ENCODE results near the gene CMTR2.
"Not testable (repeated sequence)": the region's sequence is repeated elsewhere in the genome, so short reads cannot be mapped to it uniquely, and the experiment has no call there.

Gene CMTR2

DNA sequence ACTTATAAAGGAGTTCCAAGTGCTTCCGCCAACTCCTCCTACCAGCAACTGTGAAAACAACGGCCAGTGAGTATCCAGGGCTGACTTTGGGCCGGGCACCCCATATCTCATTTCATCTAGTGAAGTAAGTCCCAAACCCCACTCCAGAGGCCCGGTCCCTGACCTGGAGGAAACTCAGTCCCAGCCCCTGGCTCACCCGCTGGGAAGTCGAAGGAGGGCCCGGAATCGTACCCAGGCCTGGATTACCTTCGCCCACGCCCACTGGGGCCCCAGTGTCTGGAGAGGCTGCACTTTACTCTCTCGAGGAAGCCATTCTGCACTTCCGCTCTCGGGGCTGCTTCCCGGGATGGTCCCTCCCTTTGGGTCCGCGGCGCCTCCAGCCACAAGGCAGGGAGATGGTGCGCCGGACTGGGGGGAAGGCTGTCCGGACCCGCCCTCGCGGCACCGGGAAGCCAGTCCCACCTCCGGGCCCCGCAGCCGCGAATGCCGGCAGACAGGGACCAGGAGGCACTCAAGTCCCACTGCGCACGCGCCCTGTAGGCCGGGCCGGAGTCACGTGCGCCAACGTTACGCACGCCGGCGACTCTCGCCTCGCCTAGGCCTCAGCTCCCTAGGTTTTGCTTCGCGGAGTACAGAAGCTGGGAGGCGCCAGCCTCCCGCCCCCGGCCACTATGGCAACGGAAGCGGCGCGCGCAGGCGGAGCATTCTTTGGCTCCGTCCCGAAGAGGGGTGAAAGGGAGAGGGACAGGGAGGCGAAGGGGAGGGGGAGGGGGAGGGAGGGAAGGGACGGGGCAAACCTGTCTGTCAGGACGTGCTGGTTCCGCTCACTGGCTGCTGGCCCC is at the start of gene CMTR2:
CMTR2 (minus strand) TSS at position 513 of the 842 bp plus-strand sequence. CDS start 3,482 bp downstream, outside the sequence.
- DNase-seq: peak; percentile 90 to 92

DNA sequence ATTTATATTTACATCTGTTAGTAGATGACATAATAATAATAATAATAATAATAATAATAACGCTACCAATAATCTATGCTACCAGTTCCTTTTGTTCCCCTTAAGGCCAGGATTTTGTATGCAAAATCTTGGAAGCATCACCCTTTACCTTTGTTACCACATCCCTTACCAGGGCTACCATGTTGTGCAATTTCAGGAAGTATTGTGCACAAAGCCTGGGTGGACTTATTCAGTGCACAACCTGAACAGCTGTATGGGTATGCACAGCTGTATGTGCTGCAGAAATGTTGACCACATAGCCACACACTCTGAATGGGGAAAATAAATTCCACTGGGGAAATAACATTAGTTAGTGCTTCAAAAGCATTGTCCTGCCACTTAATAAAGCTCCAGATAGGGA is 49.4 kb upstream of the CMTR2 start:
- DNase-seq: no peak

DNA sequence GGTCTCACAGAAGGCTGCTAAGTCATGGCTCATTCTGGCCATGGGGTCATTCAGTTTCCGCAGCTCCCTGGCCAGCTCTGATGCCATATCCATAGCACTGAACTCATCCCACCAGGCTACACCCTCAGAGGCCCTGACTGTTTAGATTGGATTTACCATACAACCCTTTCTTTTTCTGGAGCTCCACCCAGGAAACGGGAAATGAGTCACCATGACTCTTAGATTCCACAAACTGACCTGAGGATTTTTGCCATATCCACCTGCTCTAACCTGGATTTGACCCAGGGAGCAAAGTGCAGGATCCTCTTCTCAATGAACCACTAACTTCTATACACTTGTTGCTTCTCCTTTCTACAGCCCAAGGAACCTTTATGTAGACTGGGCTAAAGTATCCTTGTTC is 49.0 kb upstream of the CMTR2 start:
- DNase-seq: no peak

DNA sequence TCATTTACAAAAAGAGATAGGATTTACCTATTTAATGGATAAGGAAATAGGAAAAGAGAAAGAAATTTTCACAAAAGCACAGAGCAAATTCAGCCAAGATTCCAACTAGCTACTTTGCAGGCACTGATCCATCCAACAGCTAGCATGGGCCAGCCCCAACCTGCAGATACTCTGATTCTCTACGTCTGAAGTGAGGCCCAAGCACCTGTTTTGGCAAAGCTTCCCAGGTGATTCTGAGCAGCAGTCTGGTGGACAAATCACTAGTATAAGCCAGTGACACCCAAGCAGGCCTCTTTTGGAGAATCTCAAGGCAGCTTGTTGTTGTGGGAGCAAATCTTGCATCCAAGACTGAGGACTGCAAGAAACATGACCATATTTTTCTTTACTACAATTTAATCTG is 48.4 kb upstream of the CMTR2 start:
- DNase-seq: no peak

- no peak for DNase-seq
These were observed 38.9 kb upstream of the CMTR2 start for GRCh38 chr16:71328151-71328550.

GRCh38 chr16:71327720-71328119 is 38.5 kb upstream of the CMTR2 start:
- no peak for DNase-seq

GRCh38 chr16:71319999-71320398 is 30.8 kb upstream of the CMTR2 start:
- no peak for DNase-seq

GRCh38 chr16:71315269-71315668 is 26.1 kb upstream of the CMTR2 start:
- no peak for DNase-seq

DNA sequence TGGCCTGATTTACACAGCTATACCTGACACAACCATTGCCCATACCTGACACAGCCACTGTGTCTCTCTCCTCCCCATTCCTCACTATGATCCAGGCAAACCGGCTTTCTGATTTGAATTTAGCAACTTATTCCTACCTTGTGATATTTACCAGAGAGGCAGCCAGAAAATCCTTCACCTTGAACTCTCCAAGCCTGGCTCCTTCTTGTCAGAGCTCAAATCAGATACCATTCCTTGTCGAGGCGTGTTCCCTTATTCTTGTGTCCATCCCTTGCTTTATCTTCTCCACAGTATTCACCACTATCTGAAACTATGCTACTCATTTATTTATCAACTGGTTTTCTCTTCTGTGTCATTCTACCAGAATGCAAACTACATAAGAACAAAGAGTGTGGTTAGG is 24.4 kb upstream of the CMTR2 start:
- not testable (repeated sequence) for DNase-seq

DNA sequence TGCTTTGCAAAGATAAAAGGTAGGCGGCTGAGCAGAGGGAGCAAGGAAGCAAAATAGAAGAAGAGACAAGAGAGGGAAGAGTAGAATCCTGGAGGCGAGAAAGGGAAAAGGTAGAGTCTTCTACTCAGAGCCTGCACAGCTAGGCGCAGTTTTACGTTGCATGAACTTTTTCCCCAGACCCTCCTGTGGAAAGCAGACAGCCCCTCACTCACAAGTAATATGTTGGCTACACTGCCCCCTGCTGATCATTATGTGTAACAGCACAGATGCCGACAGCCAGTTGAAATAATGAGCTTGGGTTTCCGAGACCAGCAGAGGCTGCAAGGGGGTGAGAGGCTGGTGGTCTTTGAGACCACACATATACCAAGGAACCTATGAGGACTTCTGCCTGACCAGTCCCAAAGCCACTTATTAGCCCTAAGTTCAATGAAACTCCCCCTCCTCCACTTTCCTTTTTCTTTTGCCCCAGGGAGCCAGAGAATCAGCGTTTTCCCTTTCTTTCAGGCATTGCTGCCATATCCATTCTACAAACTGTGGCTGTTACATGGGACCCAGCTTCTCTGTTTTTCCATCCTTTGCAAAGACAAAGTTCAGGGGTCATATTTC is 22.5 kb upstream of the CMTR2 start:
- DNase-seq: peak; percentile 15 to 19

- DNase-seq: peak in 1 of 2 donors; percentile 11
These were observed 14.7 kb upstream of the CMTR2 start for GRCh38 chr16:71303938-71304337.

DNA sequence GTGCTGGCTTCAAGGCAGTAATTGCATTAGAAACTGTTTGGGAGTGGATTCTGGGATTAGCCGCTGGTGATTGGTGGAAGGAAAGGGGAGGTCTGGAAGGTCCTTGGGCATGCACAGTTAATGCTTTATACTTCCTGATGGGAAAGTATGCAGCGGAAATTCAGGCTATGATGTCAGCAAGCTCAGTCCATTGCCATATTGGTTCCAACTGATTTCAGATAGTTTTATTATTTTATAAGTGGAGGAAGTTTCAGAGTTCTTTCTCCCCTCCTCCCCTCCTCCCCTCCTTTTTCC is 8.1 kb upstream of the CMTR2 start:
- DNase-seq: no peak

DNA sequence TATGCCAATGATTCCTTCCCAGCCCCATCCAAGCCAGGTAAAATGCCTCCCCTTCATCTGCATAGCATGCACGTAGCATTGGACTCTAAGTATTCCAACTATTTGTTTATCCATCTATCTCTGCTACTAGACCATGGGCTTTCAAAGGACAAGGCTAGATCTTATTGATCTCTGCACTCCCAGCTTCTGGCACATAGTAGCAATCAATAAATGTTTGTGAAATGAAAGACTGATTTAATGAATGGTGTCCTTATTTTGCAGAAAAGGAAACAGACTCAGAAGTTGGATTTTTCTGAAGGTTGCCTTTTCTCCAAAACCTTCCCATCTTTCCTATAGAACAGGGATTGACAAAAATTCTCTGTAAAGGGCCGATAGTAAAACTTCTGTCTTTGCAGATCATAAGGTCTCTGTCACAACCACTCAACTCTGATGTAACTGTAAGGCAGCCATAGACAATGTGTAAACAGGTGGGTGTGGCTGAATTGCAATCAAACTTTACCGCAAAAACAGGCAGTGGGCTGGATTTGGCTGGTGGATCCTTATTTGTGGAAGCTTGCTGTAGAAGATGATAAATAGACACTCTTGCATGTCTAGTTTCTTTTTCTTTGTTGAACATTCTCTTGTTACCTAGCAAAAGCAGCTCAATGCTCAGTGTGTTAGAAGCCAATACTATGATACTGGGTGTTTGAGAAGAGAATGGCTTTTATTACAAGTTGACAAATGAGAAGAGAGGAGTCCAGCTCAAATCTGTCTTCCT is 7.6 kb upstream of the CMTR2 start:
- no peak for DNase-seq

GRCh38 chr16:71295950-71296349 is 6.7 kb upstream of the CMTR2 start:
- no peak for DNase-seq

- no peak for DNase-seq
These were observed 4.7 kb upstream of the CMTR2 start for GRCh38 chr16:71293919-71294318.

- DNase-seq: not testable (repeated sequence)
These were observed 2.9 kb upstream of the CMTR2 start for GRCh38 chr16:71292095-71292494.

GRCh38 chr16:71289732-71290062 is 495 bp upstream of the CMTR2 start:
- DNase-seq: no peak

DNA sequence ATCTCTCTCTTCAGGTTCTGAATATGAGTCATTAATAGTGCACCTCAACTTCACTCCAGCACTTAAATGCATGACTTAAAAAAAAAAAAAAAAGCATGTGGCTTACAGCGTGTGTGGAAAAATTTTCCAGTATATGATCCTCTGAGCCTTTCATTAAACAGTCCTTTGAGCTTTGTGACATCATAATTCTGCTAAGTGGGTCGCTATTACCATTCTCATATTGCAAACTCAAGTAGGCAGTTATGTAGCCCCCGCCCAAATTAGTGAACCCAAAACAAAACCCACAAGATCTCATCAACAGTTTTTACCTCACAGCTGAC is 672 bp downstream of the CMTR2 start:
- DNase-seq: no peak

- DNase-seq: no peak
These were observed 1.3 kb downstream of the CMTR2 start for GRCh38 chr16:71287911-71288310.

DNA sequence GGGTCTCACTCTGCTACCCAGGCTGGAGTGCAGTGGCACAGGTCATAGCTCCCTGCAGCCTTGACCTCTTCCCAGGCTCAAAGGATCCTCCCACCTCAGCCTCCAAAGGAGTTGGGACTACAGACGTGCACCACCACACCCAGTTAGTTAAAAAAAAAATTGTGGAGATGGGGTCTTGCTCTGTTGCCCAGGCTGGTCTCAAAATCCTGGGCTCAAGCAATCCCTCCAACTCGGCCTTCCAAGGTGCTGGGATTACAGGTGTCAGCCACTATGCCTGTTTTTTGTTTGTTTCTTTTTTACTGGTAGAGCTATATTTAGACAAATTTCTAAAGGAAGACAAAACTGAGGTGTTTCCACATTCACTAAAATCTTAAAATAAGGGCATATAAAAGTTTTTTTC is 1.7 kb downstream of the CMTR2 start:
- DNase-seq: no peak

DNA sequence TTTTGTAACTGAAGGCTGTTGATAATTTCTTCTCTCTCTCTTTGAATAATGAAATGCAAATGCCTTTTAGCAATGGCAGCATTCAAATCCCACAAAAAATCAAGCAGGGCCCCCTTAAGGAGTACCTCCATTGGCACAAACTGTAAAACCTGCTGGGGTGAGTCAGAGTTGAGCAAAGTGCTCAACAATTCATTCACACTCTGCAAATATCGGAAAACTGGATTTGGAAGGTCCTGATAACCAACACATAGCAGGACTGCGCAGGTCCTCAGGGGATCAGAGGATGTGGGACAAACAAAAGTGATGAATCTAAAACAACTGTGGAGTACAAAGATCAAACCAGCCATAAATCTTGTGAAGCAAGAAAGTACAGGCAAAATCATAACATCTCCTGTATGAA is 5.6 kb downstream of the CMTR2 start:
- DNase-seq: no peak

DNA sequence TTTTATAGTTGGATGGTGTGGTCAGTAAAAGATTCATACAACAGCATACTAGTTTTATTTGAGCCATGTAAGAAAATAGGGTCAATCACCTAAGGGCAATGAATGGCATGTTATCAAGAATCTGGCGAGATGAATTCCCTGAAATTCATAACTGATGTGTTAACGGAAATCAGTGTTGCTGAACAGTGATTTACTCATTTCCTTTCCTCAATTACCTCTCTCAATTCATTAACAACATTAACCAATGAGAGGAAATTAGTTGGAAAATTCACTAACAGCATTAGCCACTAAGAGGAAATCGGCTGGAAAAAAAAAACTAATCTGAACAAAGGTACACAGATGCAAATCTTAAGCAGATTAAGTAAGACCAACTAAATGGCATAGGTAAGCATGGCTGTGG is 6.3 kb downstream of the CMTR2 start:
- no peak for DNase-seq

DNA sequence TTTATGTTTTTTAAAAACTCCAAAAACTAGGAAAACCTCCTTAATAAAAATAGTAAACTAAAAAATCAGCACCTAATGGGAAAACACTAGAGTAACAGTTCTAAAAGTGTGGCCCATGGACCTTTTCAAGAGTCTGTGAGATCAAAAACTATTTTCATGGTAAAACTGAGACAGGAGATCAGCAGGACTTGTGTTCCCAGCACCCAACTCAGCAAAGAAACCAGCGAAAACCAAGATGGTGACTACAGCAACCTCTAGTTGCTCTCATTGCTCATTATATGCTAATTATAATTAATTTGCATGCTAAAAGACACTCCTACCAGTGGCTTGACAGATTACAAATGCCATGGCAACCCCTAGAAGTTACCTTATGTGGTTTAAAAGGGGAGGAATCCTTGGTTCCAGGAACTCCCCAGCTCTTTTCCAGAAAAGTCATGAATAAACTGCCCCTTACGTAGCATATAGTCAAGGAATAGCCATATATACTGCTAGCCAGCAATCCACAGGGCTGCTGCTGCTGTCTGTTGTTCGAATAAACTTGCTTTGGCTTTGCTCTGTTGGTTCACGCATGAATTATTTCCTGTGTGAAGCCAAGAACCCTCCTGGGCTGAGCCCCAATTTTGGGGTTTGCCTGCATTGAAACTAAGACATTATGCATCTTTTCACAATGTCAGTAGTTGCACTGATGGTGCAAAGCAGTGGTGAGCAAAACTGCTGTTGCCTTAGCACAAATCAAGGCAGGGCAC is 12.4 kb downstream of the CMTR2 start:
- no peak for DNase-seq

GRCh38 chr16:71273384-71273783 is 15.8 kb downstream of the CMTR2 start:
- DNase-seq: no peak

Data from CD4-positive, alpha-beta T cell treated with Interleukin-4 for 1 hour (primary cell).